ENCODE data around the gene SQSTM1. TPM values are rescaled to one million over a fixed set of nuclear protein-coding genes. Genes with fewer than 3 reads are reported as not detected.

The SQSTM1 gene
- total and polyA plus RNA-seq, 4 donors: 127 to 330 (median 256) TPM

GRCh38 chr5:179839328-179840256, 18.9 kb downstream of the SQSTM1 start (continued):
- TF ChIP-seq GABPA (IDR thresholded peaks at IDR 0.05 in 1 of 2, conservative IDR thresholded peaks at IDR 0.05 in 1 of 2) (no peak), JUND (IDR thresholded peaks at IDR 0.05) (peak in 1 of 2 donors; percentile 40), ATF3 (IDR thresholded peaks at IDR 0.05) (peak; percentile 35), RXRA (IDR thresholded peaks at IDR 0.05) (peak; percentile 63 to 79)
- TF ChIP-seq, protein P1, sequence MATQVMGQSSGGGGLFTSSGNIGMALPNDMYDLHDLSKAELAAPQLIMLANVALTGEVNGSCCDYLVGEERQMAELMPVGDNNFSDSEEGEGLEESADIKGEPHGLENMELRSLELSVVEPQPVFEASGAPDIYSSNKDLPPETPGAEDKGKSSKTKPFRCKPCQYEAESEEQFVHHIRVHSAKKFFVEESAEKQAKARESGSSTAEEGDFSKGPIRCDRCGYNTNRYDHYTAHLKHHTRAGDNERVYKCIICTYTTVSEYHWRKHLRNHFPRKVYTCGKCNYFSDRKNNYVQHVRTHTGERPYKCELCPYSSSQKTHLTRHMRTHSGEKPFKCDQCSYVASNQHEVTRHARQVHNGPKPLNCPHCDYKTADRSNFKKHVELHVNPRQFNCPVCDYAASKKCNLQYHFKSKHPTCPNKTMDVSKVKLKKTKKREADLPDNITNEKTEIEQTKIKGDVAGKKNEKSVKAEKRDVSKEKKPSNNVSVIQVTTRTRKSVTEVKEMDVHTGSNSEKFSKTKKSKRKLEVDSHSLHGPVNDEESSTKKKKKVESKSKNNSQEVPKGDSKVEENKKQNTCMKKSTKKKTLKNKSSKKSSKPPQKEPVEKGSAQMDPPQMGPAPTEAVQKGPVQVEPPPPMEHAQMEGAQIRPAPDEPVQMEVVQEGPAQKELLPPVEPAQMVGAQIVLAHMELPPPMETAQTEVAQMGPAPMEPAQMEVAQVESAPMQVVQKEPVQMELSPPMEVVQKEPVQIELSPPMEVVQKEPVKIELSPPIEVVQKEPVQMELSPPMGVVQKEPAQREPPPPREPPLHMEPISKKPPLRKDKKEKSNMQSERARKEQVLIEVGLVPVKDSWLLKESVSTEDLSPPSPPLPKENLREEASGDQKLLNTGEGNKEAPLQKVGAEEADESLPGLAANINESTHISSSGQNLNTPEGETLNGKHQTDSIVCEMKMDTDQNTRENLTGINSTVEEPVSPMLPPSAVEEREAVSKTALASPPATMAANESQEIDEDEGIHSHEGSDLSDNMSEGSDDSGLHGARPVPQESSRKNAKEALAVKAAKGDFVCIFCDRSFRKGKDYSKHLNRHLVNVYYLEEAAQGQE (IDR thresholded peaks at IDR 0.05): no peak

DNA sequence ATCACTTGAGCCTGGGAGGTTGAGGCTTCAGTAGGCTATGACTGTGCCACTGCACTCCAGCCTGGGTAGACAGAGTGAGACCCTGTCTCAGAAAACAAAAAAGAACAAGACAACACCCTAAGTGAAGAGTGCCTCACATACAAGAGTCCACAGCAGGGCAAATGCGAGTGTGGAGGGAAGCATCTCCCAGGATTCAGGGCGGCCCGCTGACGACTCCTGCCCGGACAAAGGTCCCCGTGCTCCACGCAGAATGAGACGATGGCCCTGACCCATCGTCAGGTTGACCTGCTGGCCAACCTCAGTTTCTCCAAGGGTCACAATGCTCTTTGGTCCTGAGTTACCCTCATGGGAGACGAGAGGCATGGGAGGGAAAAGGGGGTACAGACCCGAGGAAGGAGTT, 19.6 kb downstream of the SQSTM1 start:
- 70% methylated on average over 11 of the region's 11 CpGs for WGBS
- no peak for DNase-seq (ENCODE audit: low spot score)
- H3K9me3 ChIP-seq (ENCODE audit: control insufficient read depth in 4 of 4, low read length in 3 of 4): no peaks in the 10 kb centered on the region
- H3K27ac ChIP-seq (ENCODE audit: low read depth in 1 of 2, low read length in 2 of 2): no peak overlapping the region
- H3K9ac ChIP-seq (ENCODE audit: low read depth in 1 of 2, low read length in 2 of 2): no peak overlapping the region
- no peak overlapping the region for H3K4me3 ChIP-seq (ENCODE audit: low read depth in 1 of 3, low read length in 3 of 3)
- TF ChIP-seq FOXA2 (IDR thresholded peaks at IDR 0.05): no peak
- no peak for TF ChIP-seq RXRA (IDR thresholded peaks at IDR 0.05)
- no peak for TF ChIP-seq YY1 (IDR thresholded peaks at IDR 0.05)
- no peak for TF ChIP-seq ATF3 (IDR thresholded peaks at IDR 0.05)
- no peak for TF ChIP-seq RAD21 (IDR thresholded peaks at IDR 0.05)
- no peak for TF ChIP-seq GABPA (IDR thresholded peaks at IDR 0.05 in 1 of 2, conservative IDR thresholded peaks at IDR 0.05 in 1 of 2)
- TF ChIP-seq, protein P2, sequence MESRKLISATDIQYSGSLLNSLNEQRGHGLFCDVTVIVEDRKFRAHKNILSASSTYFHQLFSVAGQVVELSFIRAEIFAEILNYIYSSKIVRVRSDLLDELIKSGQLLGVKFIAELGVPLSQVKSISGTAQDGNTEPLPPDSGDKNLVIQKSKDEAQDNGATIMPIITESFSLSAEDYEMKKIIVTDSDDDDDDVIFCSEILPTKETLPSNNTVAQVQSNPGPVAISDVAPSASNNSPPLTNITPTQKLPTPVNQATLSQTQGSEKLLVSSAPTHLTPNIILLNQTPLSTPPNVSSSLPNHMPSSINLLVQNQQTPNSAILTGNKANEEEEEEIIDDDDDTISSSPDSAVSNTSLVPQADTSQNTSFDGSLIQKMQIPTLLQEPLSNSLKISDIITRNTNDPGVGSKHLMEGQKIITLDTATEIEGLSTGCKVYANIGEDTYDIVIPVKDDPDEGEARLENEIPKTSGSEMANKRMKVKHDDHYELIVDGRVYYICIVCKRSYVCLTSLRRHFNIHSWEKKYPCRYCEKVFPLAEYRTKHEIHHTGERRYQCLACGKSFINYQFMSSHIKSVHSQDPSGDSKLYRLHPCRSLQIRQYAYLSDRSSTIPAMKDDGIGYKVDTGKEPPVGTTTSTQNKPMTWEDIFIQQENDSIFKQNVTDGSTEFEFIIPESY (IDR thresholded peaks at IDR 0.05): no peak
- TF ChIP-seq HNF4A (conservative IDR thresholded peaks at IDR 0.05): no peak
- TF ChIP-seq SP1 (IDR thresholded peaks at IDR 0.05): no peak
- TF ChIP-seq JUND (IDR thresholded peaks at IDR 0.05): no peak
- TF ChIP-seq FOXA1 (IDR thresholded peaks at IDR 0.05): no peak
- no peak for TF ChIP-seq NR2F2 (IDR thresholded peaks at IDR 0.05)
- TF ChIP-seq, protein P3, sequence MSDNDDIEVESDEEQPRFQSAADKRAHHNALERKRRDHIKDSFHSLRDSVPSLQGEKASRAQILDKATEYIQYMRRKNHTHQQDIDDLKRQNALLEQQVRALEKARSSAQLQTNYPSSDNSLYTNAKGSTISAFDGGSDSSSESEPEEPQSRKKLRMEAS (IDR thresholded peaks at IDR 0.05): no peak
- TF ChIP-seq HNF4G (IDR thresholded peaks at IDR 0.05): no peak
- TF ChIP-seq TAF1 (conservative IDR thresholded peaks at IDR 0.05): no peak
- TF ChIP-seq, protein P1 (IDR thresholded peaks at IDR 0.05): no peak
- TF ChIP-seq, protein P4, sequence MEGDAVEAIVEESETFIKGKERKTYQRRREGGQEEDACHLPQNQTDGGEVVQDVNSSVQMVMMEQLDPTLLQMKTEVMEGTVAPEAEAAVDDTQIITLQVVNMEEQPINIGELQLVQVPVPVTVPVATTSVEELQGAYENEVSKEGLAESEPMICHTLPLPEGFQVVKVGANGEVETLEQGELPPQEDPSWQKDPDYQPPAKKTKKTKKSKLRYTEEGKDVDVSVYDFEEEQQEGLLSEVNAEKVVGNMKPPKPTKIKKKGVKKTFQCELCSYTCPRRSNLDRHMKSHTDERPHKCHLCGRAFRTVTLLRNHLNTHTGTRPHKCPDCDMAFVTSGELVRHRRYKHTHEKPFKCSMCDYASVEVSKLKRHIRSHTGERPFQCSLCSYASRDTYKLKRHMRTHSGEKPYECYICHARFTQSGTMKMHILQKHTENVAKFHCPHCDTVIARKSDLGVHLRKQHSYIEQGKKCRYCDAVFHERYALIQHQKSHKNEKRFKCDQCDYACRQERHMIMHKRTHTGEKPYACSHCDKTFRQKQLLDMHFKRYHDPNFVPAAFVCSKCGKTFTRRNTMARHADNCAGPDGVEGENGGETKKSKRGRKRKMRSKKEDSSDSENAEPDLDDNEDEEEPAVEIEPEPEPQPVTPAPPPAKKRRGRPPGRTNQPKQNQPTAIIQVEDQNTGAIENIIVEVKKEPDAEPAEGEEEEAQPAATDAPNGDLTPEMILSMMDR (IDR thresholded peaks at IDR 0.05; ENCODE audit: low read depth, low read length, missing input control): no peak
- TF ChIP-seq EGR1 (IDR thresholded peaks at IDR 0.05; ENCODE audit: low read depth in 2 of 2): no peak
- H3K36me3 ChIP-seq (ENCODE audit: control insufficient read depth in 4 of 4, insufficient read depth in 3 of 4, low read depth in 1 of 4, low read length in 3 of 4): peaks cover 8 to 32% (median 27%) of the 10 kb centered on the region in 4 donors
- H3K4me1 ChIP-seq (ENCODE audit: control insufficient read depth in 4 of 4, insufficient read depth in 4 of 4, low read length in 3 of 4): peaks cover 5 to 32% (median 23%) of the 10 kb centered on the region in 4 donors
- H3K27me3 ChIP-seq (ENCODE audit: control insufficient read depth in 4 of 4, insufficient read depth in 4 of 4, low read length in 3 of 4): no peaks in the 10 kb centered on the region

Measured in liver (tissue), 9 donors.